HepG2 (cell line): ENCODE results near the gene TLX3. TPM values are rescaled to one million over a fixed set of nuclear protein-coding genes. Genes with fewer than 3 reads are reported as not detected.

Experiments used
- ATAC-seq: fragments of 200-7000 bp; cut with Tn5 transposase; 3 replicates; pipeline ENCODE4 v1.9.1; 2020; ENCODE audit warnings: mild to moderate bottlenecking, moderate library complexity
- BruUV-seq: library from RNA; stranded (reverse); fragments of 400-500 nt; replicated peaks from 2 replicates; lab custom pipeline; 2021; lab: Mats Ljungman, UMichigan
- CTCF ChIA-PET: fragments of 300-600 bp; formaldehyde crosslinking; extraction: SDS; loops from one replicate; lab custom pipeline; 2021; ENCODE audit warnings: low total read pairs, inconsistent platforms, low intra/inter-chr PET ratio; lab: Yijun Ruan, JAX
- POLR2A ChIA-PET: fragments of 350-600 bp; sonication (Branson Sonifier 250); formaldehyde crosslinking; loops from one replicate; lab custom pipeline; 2020; ENCODE audit warnings: antibody characterized with exemption, inconsistent platforms; lab: Yijun Ruan, JAX
- DNase-seq: peaks from one replicate; pipeline ENCODE4 v3.0.0-alpha.2; 2015; ENCODE audit warnings: low spot score
- FAIRE-seq: peaks from 3 replicates; lab custom pipeline; 2011; peaks lifted over from hg19 to GRCh38; lab: Jason Lieb, UNC
- H2AFZ ChIP-seq: one replicate; pipeline ENCODE4 v1.6.1; 2011; ENCODE audit warnings: low read length, inconsistent platforms
- H3K27ac ChIP-seq: fragments of 300-600 bp; 3 replicates; pipeline ENCODE4 v1.8.0; 2011; ENCODE audit warnings: mixed run types, mild to moderate bottlenecking, mixed read lengths, low read length, inconsistent platforms; ENCODE audit not compliant: insufficient read depth; ENCODE audit errors: extremely low read length
- H3K27me3 ChIP-seq, 2 experiments: fragments of 200-600 bp in 1 of 2; 2 replicates in 1 of 2; 3 replicates in 1 of 2; pipeline versions ENCODE4 v1.6.0 to v1.8.0; 2011; ENCODE audit warnings: low read length in 2 of 2, mild to moderate bottlenecking in 2 of 2, moderate library complexity in 2 of 2, inconsistent platforms in 1 of 2; ENCODE audit not compliant: insufficient read depth in 2 of 2, control insufficient read depth in 1 of 2
- H3K36me3 ChIP-seq, 2 experiments: fragments of 200-600 bp in 1 of 2; replicated peaks in 1 of 2; 2 replicates in 1 of 2; 3 replicates in 1 of 2; pipeline versions ENCODE4 v1.5.1 to v1.8.0; 2011; ENCODE audit warnings: low read length in 2 of 2, inconsistent platforms in 1 of 2; ENCODE audit not compliant: insufficient read depth in 2 of 2, control insufficient read depth in 1 of 2
- H3K4me1 ChIP-seq: 2 replicates; pipeline ENCODE4 v1.5.1; 2012; ENCODE audit warnings: low read length, inconsistent platforms; ENCODE audit not compliant: insufficient read depth
- H3K4me2 ChIP-seq: 2 replicates; pipeline ENCODE4 v1.6.0; 2011; ENCODE audit warnings: low read depth, low read length, inconsistent platforms
- H3K4me3 ChIP-seq, 3 experiments: fragments of 200-600 bp in 1 of 3; sonication (generic), shearing (Covaris generic) in 1 of 3; replicated peaks in 1 of 3; 2 replicates each; pipeline ENCODE4 v1.5.1; 2011 to 2016; ENCODE audit warnings: low read length in 3 of 3, inconsistent platforms in 2 of 3, low read depth in 2 of 3, mild to moderate bottlenecking in 2 of 3, control low read depth in 1 of 3, mixed read lengths in 1 of 3; ENCODE audit not compliant: insufficient read depth in 1 of 3
- H3K79me2 ChIP-seq: one replicate; pipeline ENCODE4 v1.6.1; 2011; ENCODE audit warnings: low read length, inconsistent platforms; ENCODE audit not compliant: insufficient read depth
- H3K9ac ChIP-seq: 2 replicates; pipeline ENCODE4 v1.6.0; 2011; ENCODE audit warnings: mild to moderate bottlenecking, low read depth, low read length, inconsistent platforms; ENCODE audit not compliant: insufficient read depth
- H3K9me3 ChIP-seq: 2 replicates; pipeline ENCODE4 v1.5.1; 2012; ENCODE audit warnings: mild to moderate bottlenecking, low read length
- H4K20me1 ChIP-seq: 2 replicates; pipeline ENCODE4 v1.6.0; 2011; ENCODE audit warnings: inconsistent platforms, mild to moderate bottlenecking, low read length, moderate library complexity; ENCODE audit not compliant: insufficient read depth
- CTCF ChIP-seq: sonication (generic); formaldehyde crosslinking; IDR thresholded peaks from 2 replicates; pipeline ENCODE4 v1.5.0; 2020; ENCODE audit warnings: mild to moderate bottlenecking, missing genetic modification reagents, moderate library complexity
- E2F2 ChIP-seq: sonication (generic); formaldehyde crosslinking; IDR thresholded peaks from 2 replicates; pipeline ENCODE4 v1.4.0; 2020; ENCODE audit warnings: missing genetic modification reagents, borderline replicate concordance
- RAD21 ChIP-seq: fragments of 450-650 bp; formaldehyde crosslinking; IDR thresholded peaks from 2 replicates; pipeline ENCODE4 v1.5.0; 2020; ENCODE audit warnings: mild to moderate bottlenecking
- SMC3 ChIP-seq: IDR thresholded peaks from 2 replicates; pipeline ENCODE4 v1.6.1; 2011; ENCODE audit warnings: low read length, improper control_type of control experiment
- STAG1 ChIP-seq: sonication (generic); formaldehyde crosslinking; IDR thresholded peaks from 2 replicates; pipeline ENCODE4 v1.4.0; 2020; ENCODE audit warnings: missing genetic modification reagents
- STAT5B ChIP-seq: sonication (generic); formaldehyde crosslinking; IDR thresholded peaks from 2 replicates; pipeline ENCODE4 v1.4.0; 2020; ENCODE audit warnings: missing genetic modification reagents
- ZBTB34 ChIP-seq: sonication (generic); formaldehyde crosslinking; IDR thresholded peaks from 2 replicates; pipeline ENCODE4 v1.8.0; 2022; ENCODE audit warnings: mild to moderate bottlenecking, missing genetic modification reagents
- ZNF121 ChIP-seq: sonication (generic); formaldehyde crosslinking; IDR thresholded peaks from 2 replicates; pipeline ENCODE4 v1.5.0; 2020; ENCODE audit warnings: mild to moderate bottlenecking, missing genetic modification reagents
- ZNF484 ChIP-seq: sonication (generic); formaldehyde crosslinking; IDR thresholded peaks from 2 replicates; pipeline ENCODE4 v1.5.1; 2020; ENCODE audit warnings: mild to moderate bottlenecking, low read depth, missing genetic modification reagents, borderline replicate concordance
- ZNF841 ChIP-seq: sonication (generic); formaldehyde crosslinking; IDR thresholded peaks from 2 replicates; pipeline ENCODE4 v1.8.1; 2023; ENCODE audit warnings: missing genetic modification reagents, borderline replicate concordance
- WGBS: methylation state at CpG from one replicate; pipeline ENCODE4 v1.1.6; 2017; ENCODE audit warnings: low lambda C conversion rate; 5-methylcytosine and 5-hydroxymethylcytosine counted together
- in situ Hi-C: cut with HindIII; loops from 2 replicates; pipeline ENCODE4 v1.10.0; 2017; ENCODE audit warnings: low pct_unique_long_range_greater_than_20kb; ENCODE audit not compliant: extremely low pct_ligation_motif_present
- intact Hi-C: fragments of 100-400 bp; cut with micrococcal nuclease; formaldehyde crosslinking; loops from one replicate; pipeline ENCODE4 v1.10.0; 2022; ENCODE audit not compliant: unreplicated experiment
- polyA plus RNA-seq, 8 experiments: library from polyadenylated mRNA; depleted of rRNA in 3 of 8; stranded (reverse) in 7 of 8; unstranded in 1 of 8; fragments of >200 nt; fragmentation: Illumina TruSeq in 4 of 8; extraction: Trizol in 4 of 8; gene quantifications; 2 replicates each; pipeline versions ENCODE4 v1.2.1 to v1.2.3, GENCODE V29; 2011 to 2016; ENCODE audit warnings: low read depth in 4 of 8, missing spikeins in 1 of 8, mixed read lengths in 1 of 8; ENCODE audit not compliant: insufficient read depth in 1 of 8
- total RNA-seq, 5 experiments: library from RNA; depleted of rRNA; stranded (reverse); fragments of >200 nt; fragmentation: Illumina TruSeq; extraction: Trizol; gene quantifications; 2 replicates each; pipeline ENCODE4 v1.2.3, GENCODE V29; 2016; ENCODE audit warnings: low read depth in 1 of 5

Gene TLX3
- total and polyA plus RNA-seq, 2 of the 13 experiments (the other 11 are each of a cell fraction or from before 2014, with no cell fraction given) = not detected

- no peak for TF ChIP-seq E2F2 (CRISPR knock-in tag)
Measured at GRCh38 chr5:171340491-171340890, 31.4 kb downstream of the TLX3 start (continued).

- 28% methylated on average over 16 of the region's 17 CpGs for WGBS
- no TSS peak for BruUV-seq
Measured at GRCh38 chr5:171342362-171343111, 33.5 kb downstream of the TLX3 start.

More at GRCh38 chr5:171342362-171343111, 33.5 kb downstream of the TLX3 start:
- no peaks in the 10 kb centered on the region for H3K36me3 ChIP-seq
- H3K9ac ChIP-seq = no peak overlapping the region
- H3K4me3 ChIP-seq = no peak overlapping the region
- H3K9me3 ChIP-seq = no peaks in the 10 kb centered on the region
- intact Hi-C loops (loop anchor here (1.0 to 10.0 kb wide), 3 partner anchors 69 to 358 kb away; no protein-coding TSS in a partner anchor), in situ Hi-C loops (loop anchor here (10.0 kb wide), 1 partner anchor 598 kb away; no protein-coding TSS in a partner anchor)
- H2AFZ ChIP-seq = no peak overlapping the region
- FAIRE-seq = peak; percentile 71
- ChIA-PET POLR2A (no interaction called here), CTCF (interaction anchor here (1.4 kb wide), 1 partner anchor 135 kb away, joined by 14 read pairs; no protein-coding TSS in a partner anchor)
- no peak overlapping the region for H3K27ac ChIP-seq
- peak; percentile 52 for DNase-seq
- no peak overlapping the region for H3K4me2 ChIP-seq
- H4K20me1 ChIP-seq = no peaks in the 10 kb centered on the region
- ATAC-seq = peak; percentile 98
- H3K4me1 ChIP-seq = no peaks in the 10 kb centered on the region
- no peaks in the 10 kb centered on the region for H3K79me2 ChIP-seq
- TF ChIP-seq STAG1 (CRISPR knock-in tag) = peak; percentile 70
- no peak for TF ChIP-seq ZBTB34 (CRISPR knock-in tag)
- TF ChIP-seq ZNF484 = no peak
- TF ChIP-seq RAD21 (CRISPR knock-in tag) = peak; percentile 40; the same call in 1 of the 2 replicates
- no peak for TF ChIP-seq ZNF841 (CRISPR knock-in tag)
- TF ChIP-seq CTCF (CRISPR knock-in tag) = peak; percentile 76
- TF ChIP-seq ZNF121 = no peak
- TF ChIP-seq SMC3 = peak; percentile 73; the same call in 1 of the 2 replicates
- TF ChIP-seq STAT5B = no peak
- TF ChIP-seq, all 625 proteins: peak for 4
- H3K27me3 ChIP-seq = peaks cover 0 to 6% of the 10 kb centered on the region in 2 experiments; a peak in 2 of 5 replicates
